Measurements from ENCODE around the gene GCAT. TPM values are rescaled to one million over a fixed set of nuclear protein-coding genes. Genes with fewer than 3 reads are reported as not detected.

GCAT gene
- polyA plus RNA-seq, 6 donors from 2014 or later = not detected

- peaks cover 7% of the 10 kb centered on the region in 2 donors for H3K36me3 Mint-ChIP-seq
- peak overlapping the region; percentile 89 to 100 (median 99) for H3K4me3 Mint-ChIP-seq
- peak overlapping the region; percentile 97 to 100 (median 99) for H3K27ac Mint-ChIP-seq
- no peak for ATAC-seq (ENCODE audit: low read depth in 2 of 2)
- DNase-seq = no peak
- peaks cover 0 to 3% (median 0%) of the 10 kb centered on the region in 7 donors for H3K9me3 Mint-ChIP-seq
- no peaks in the 10 kb centered on the region for H3K27me3 Mint-ChIP-seq
- peaks cover 34 to 53% (median 48%) of the 10 kb centered on the region in 3 donors for H3K4me1 Mint-ChIP-seq
Measured at GRCh38 chr22:37848587-37849088, 40.9 kb downstream of the GCAT start.

GRCh38 chr22:37849089-37849751 lies 41.5 kb downstream of the GCAT start, which contains the start of gene EIF3L:
TSS of gene EIF3L (plus strand) at chr22:37849419. CDS start at chr22:37849450, 31 bp downstream.
- ATAC-seq (ENCODE audit: low read depth in 2 of 2) = peak; percentile 71 to 75
- Mint-ChIP-seq H3K36me3 (peaks cover 11 to 13% of the 10 kb centered on the region in 2 donors), H3K4me1 (peaks cover 39 to 56% (median 53%) of the 10 kb centered on the region in 3 donors), H3K27me3 (no peaks in the 10 kb centered on the region), H3K9me3 (peaks cover 0 to 3% (median 0%) of the 10 kb centered on the region in 7 donors), H3K4me3 (peak within 1 kb of the TSS; percentile 89 to 100 (median 99)), H3K27ac (peak within 1 kb of the TSS; percentile 97 to 100 (median 99))
- DNase-seq = peak; percentile 85

- H3K27ac Mint-ChIP-seq = peak overlapping the region in 1 of 6 donors; percentile 10
- H3K4me3 Mint-ChIP-seq = peak overlapping the region; percentile 63 to 100 (median 99)
- H3K27me3 Mint-ChIP-seq = no peaks in the 10 kb centered on the region
- no peak for DNase-seq
- H3K9me3 Mint-ChIP-seq = peaks cover 0 to 3% (median 0%) of the 10 kb centered on the region in 7 donors
- peaks cover 17 to 26% of the 10 kb centered on the region in 2 donors for H3K36me3 Mint-ChIP-seq
- no peak for ATAC-seq (ENCODE audit: low read depth in 2 of 2)
- peaks cover 50 to 66% (median 59%) of the 10 kb centered on the region in 3 donors for H3K4me1 Mint-ChIP-seq
Measured at GRCh38 chr22:37850801-37851200, 43.1 kb downstream of the GCAT start.

GRCh38 chr22:37852418-37852817 lies 44.7 kb downstream of the GCAT start:
- ATAC-seq (ENCODE audit: low read depth in 2 of 2) (no peak), DNase-seq (no peak)
- H3K36me3 Mint-ChIP-seq = peaks cover 17 to 26% of the 10 kb centered on the region in 2 donors
- H3K27me3 Mint-ChIP-seq = no peaks in the 10 kb centered on the region
- no peak overlapping the region for H3K4me3 Mint-ChIP-seq
- H3K27ac Mint-ChIP-seq = peak overlapping the region in 1 of 6 donors; percentile 41
- peaks cover 0 to 3% (median 0%) of the 10 kb centered on the region in 7 donors for H3K9me3 Mint-ChIP-seq
- H3K4me1 Mint-ChIP-seq = peaks cover 50 to 66% (median 59%) of the 10 kb centered on the region in 3 donors

- H3K27me3 Mint-ChIP-seq = no peaks in the 10 kb centered on the region
- ATAC-seq (ENCODE audit: low read depth in 2 of 2) (no peak), DNase-seq (no peak)
- peaks cover 34 to 43% (median 40%) of the 10 kb centered on the region in 3 donors for H3K4me1 Mint-ChIP-seq
- H3K36me3 Mint-ChIP-seq = peaks cover 25 to 26% of the 10 kb centered on the region in 2 donors
- peak overlapping the region in 1 of 8 donors; percentile 58 for H3K4me3 Mint-ChIP-seq
- H3K27ac Mint-ChIP-seq = peak overlapping the region in 1 of 6 donors; percentile 42
- no peaks in the 10 kb centered on the region for H3K9me3 Mint-ChIP-seq
Measured at GRCh38 chr22:37854946-37855345, 47.2 kb downstream of the GCAT start.

GRCh38 chr22:37855462-37855861 lies 47.7 kb downstream of the GCAT start:
- peak overlapping the region in 1 of 6 donors; percentile 47 for H3K27ac Mint-ChIP-seq
- DNase-seq (no peak), ATAC-seq (ENCODE audit: low read depth in 2 of 2) (no peak)
- H3K36me3 Mint-ChIP-seq = peaks cover 25 to 26% of the 10 kb centered on the region in 2 donors
- no peaks in the 10 kb centered on the region for H3K27me3 Mint-ChIP-seq
- no peaks in the 10 kb centered on the region for H3K9me3 Mint-ChIP-seq
- peaks cover 34 to 42% (median 36%) of the 10 kb centered on the region in 3 donors for H3K4me1 Mint-ChIP-seq
- H3K4me3 Mint-ChIP-seq = peak overlapping the region in 1 of 8 donors; percentile 58

- DNase-seq (no peak), ATAC-seq (ENCODE audit: low read depth in 2 of 2) (no peak)
- H3K27me3 Mint-ChIP-seq = no peaks in the 10 kb centered on the region
- H3K4me3 Mint-ChIP-seq = no peak overlapping the region
- H3K9me3 Mint-ChIP-seq = no peaks in the 10 kb centered on the region
- H3K36me3 Mint-ChIP-seq = peaks cover 0 to 20% of the 10 kb centered on the region in 2 donors
- H3K27ac Mint-ChIP-seq = no peak overlapping the region
- peaks cover 0 to 5% (median 3%) of the 10 kb centered on the region in 3 donors for H3K4me1 Mint-ChIP-seq
Measured at GRCh38 chr22:37860796-37861421, 53.2 kb downstream of the GCAT start.

- H3K27me3 Mint-ChIP-seq = no peaks in the 10 kb centered on the region
- ATAC-seq (ENCODE audit: low read depth in 2 of 2) (no peak), DNase-seq (no peak)
- no peak overlapping the region for H3K4me3 Mint-ChIP-seq
- H3K27ac Mint-ChIP-seq = peak overlapping the region in 2 of 6 donors; percentile 64 to 84
- no peaks in the 10 kb centered on the region for H3K9me3 Mint-ChIP-seq
- H3K36me3 Mint-ChIP-seq = peaks cover 0 to 20% of the 10 kb centered on the region in 2 donors
- H3K4me1 Mint-ChIP-seq = peaks cover 0 to 5% (median 3%) of the 10 kb centered on the region in 3 donors
Measured at GRCh38 chr22:37862570-37863325, 55.0 kb downstream of the GCAT start.

- H3K27me3 Mint-ChIP-seq = no peaks in the 10 kb centered on the region
- no peak overlapping the region for H3K4me3 Mint-ChIP-seq
- H3K27ac Mint-ChIP-seq = peak overlapping the region in 1 of 6 donors; percentile 44
- H3K9me3 Mint-ChIP-seq = no peaks in the 10 kb centered on the region
- DNase-seq (no peak), ATAC-seq (ENCODE audit: low read depth in 2 of 2) (no peak)
- H3K4me1 Mint-ChIP-seq = peaks cover 0 to 5% (median 3%) of the 10 kb centered on the region in 3 donors
- peaks cover 0 to 11% of the 10 kb centered on the region in 2 donors for H3K36me3 Mint-ChIP-seq
Measured at GRCh38 chr22:37865510-37865909, 57.8 kb downstream of the GCAT start.

Other genes starting within 250 kb of the GCAT start
- under 1 TPM in 5 of 6 donors, not detected in 1; 0.22 to 0.82 (median 0.26) TPM for gene CDC42EP1, start 247.5 kb upstream of the GCAT start, polyA plus RNA-seq (ENCODE audit: low read depth in 6 of 6)
- gene LGALS2, start 227.8 kb upstream of the GCAT start, polyA plus RNA-seq (ENCODE audit: low read depth in 6 of 6) = 1 to 10 TPM in 1 of 6 donors, under 1 TPM in 3, not detected in 2; 0.60 to 2.6 (median 0.66) TPM
- 10 to 100 TPM; 15.5 to 28.9 (median 24.2) TPM for gene GGA1, start 199.1 kb upstream of the GCAT start, polyA plus RNA-seq (ENCODE audit: low read depth in 6 of 6)
- gene SH3BP1, start 168.3 kb upstream of the GCAT start, polyA plus RNA-seq (ENCODE audit: low read depth in 6 of 6) = 1 to 10 TPM; 2.7 to 8.0 (median 3.2) TPM
- 10 to 100 TPM in 1 of 6 donors, 1 to 10 TPM in 5; 4.0 to 14.3 (median 7.6) TPM for gene PDXP, start 149.2 kb upstream of the GCAT start, polyA plus RNA-seq (ENCODE audit: low read depth in 6 of 6)
- 10 to 100 TPM in 4 of 6 donors, 1 to 10 TPM in 2; 4.1 to 35.3 (median 12.8) TPM for gene LGALS1, start 132.3 kb upstream of the GCAT start, polyA plus RNA-seq (ENCODE audit: low read depth in 6 of 6)
- 10 to 100 TPM; 35.7 to 60.6 (median 40.2) TPM for gene NOL12, start 121.6 kb upstream of the GCAT start, polyA plus RNA-seq (ENCODE audit: low read depth in 6 of 6)
- gene TRIOBP, start 110.9 kb upstream of the GCAT start, polyA plus RNA-seq (ENCODE audit: low read depth in 6 of 6) = 10 to 100 TPM; 13.7 to 19.5 (median 16.2) TPM
- gene GALR3, start 15.4 kb downstream of the GCAT start, polyA plus RNA-seq (ENCODE audit: low read depth in 6 of 6) = not detected
- 10 to 100 TPM in 4 of 6 donors, 1 to 10 TPM in 2; 2.6 to 19.3 (median 14.4) TPM for gene ANKRD54, start 36.4 kb downstream of the GCAT start, polyA plus RNA-seq (ENCODE audit: low read depth in 6 of 6)
- gene EIF3L, start 41.5 kb downstream of the GCAT start, polyA plus RNA-seq (ENCODE audit: low read depth in 6 of 6) = 100 to 1,000 TPM; 260 to 316 (median 300) TPM
- gene MICALL1, start 98.4 kb downstream of the GCAT start, polyA plus RNA-seq (ENCODE audit: low read depth in 6 of 6) = 1 to 10 TPM; 2.6 to 8.0 (median 3.1) TPM
- not detected for gene C22orf23, start 145.7 kb downstream of the GCAT start, polyA plus RNA-seq (ENCODE audit: low read depth in 6 of 6)
- gene POLR2F, start 145.8 kb downstream of the GCAT start, polyA plus RNA-seq (ENCODE audit: low read depth in 6 of 6) = 100 to 1,000 TPM; 113 to 131 (median 123) TPM
- not detected for gene SOX10, start 176.6 kb downstream of the GCAT start, polyA plus RNA-seq (ENCODE audit: low read depth in 6 of 6)
- 1 to 10 TPM; 2.6 to 9.7 (median 9.3) TPM for gene PICK1, start 249.5 kb downstream of the GCAT start, polyA plus RNA-seq (ENCODE audit: low read depth in 6 of 6)